ENCODE measurements around the gene GPX2.

DNA sequence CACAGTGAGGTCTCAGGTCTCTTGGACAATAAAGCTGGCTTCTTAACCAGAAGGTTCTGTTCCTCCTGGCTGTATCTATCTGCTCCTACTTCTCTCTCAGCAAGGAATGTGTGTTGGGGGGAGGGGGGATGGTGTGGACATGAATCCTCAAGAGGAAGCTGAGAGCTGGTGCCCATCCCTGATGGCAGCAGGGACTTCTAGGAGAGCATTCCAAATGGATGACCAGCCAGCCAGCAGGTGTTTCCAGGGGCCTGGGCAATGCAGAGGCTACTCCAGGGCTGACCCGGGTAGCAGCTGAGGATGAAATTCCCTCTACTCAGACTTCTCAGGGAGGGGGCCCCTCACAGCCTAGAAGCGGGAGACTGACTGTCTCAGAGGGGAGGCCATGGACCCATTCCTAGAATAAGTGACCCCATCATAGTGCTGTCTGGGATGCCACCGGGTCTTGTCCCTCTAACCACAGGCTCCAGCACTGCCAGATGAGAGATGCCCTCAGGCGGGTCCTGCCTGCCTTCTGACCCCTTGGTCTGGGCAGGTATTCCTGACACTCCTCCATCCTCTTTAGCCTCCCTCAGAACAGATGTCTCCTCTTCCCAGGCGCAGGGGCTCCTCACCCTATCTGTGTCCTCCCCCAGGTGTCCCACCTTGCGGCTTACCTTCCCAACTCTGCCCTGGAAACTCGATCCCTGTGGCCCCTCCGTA is 28.4 kb upstream of the GPX2 start:
- TF ChIP-seq, protein P1, sequence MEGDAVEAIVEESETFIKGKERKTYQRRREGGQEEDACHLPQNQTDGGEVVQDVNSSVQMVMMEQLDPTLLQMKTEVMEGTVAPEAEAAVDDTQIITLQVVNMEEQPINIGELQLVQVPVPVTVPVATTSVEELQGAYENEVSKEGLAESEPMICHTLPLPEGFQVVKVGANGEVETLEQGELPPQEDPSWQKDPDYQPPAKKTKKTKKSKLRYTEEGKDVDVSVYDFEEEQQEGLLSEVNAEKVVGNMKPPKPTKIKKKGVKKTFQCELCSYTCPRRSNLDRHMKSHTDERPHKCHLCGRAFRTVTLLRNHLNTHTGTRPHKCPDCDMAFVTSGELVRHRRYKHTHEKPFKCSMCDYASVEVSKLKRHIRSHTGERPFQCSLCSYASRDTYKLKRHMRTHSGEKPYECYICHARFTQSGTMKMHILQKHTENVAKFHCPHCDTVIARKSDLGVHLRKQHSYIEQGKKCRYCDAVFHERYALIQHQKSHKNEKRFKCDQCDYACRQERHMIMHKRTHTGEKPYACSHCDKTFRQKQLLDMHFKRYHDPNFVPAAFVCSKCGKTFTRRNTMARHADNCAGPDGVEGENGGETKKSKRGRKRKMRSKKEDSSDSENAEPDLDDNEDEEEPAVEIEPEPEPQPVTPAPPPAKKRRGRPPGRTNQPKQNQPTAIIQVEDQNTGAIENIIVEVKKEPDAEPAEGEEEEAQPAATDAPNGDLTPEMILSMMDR (IDR thresholded peaks at IDR 0.05): no peak
- no peak for TF ChIP-seq POLR2A (IDR thresholded peaks at IDR 0.05)
